SH-SY5Y (cell line): ENCODE data around the gene ABHD1.

Experiments
- GATA2 ChIP-seq: IDR thresholded peaks from 2 replicates; pipeline ENCODE4 v1.6.1; 2011; ENCODE audit warnings: mild to moderate bottlenecking, low read depth, low read length
- GATA3 ChIP-seq: IDR thresholded peaks from 2 replicates; pipeline ENCODE4 v1.6.1; 2011; ENCODE audit warnings: low read depth, mild to moderate bottlenecking, low read length, moderate library complexity

GRCh38 chr2:27155069-27155520 lies 31.5 kb downstream of the ABHD1 start:
- TF ChIP-seq GATA2 (no peak), GATA3 (no peak)
